HG03064 (cell line): ENCODE data around the gene CDSN.

Experiments used
- ATAC-seq: cut with Tn5 transposase; IDR thresholded peaks from one replicate; pipeline ENCODE4 v1.9.1; 2021; ENCODE audit warnings: low read depth; ENCODE audit not compliant: unreplicated experiment

Gene CDSN

DNA sequence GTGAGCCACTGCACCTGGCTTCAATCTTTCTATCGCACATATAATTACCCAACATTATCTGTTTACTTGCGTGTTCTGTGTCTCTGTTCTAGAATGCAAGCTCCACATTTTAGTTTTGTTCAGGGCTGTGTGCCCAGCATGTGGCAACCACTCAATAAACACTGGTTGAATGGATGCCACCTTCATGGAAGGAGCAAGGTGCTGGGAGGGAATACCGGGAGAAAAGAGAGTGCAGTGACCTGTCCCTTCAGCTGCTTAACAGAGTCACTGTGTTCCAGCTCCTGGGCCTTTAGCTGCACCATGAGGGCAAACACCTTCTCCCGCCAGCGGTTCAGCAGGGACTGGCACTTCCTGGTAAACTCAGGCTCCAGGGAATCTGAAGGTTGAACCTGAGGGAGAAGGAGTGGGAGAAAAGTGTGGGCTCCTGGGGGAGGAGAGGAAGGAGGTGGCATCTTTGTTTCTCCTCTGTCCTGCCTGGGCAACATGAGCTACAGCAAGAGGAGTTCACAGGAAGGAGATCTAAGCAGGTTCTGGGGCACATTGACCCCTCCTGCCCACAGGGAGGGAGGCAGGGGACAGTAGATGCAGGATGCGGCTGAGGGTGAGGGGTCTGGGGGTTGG is 29.7 kb upstream of the CDSN start:
- ATAC-seq = no peak

GRCh38 chr6:31145386-31145785 is 25.1 kb upstream of the CDSN start:
- no peak for ATAC-seq

- no peak for ATAC-seq
Measured at GRCh38 chr6:31144970-31145340, 24.7 kb upstream of the CDSN start.

DNA sequence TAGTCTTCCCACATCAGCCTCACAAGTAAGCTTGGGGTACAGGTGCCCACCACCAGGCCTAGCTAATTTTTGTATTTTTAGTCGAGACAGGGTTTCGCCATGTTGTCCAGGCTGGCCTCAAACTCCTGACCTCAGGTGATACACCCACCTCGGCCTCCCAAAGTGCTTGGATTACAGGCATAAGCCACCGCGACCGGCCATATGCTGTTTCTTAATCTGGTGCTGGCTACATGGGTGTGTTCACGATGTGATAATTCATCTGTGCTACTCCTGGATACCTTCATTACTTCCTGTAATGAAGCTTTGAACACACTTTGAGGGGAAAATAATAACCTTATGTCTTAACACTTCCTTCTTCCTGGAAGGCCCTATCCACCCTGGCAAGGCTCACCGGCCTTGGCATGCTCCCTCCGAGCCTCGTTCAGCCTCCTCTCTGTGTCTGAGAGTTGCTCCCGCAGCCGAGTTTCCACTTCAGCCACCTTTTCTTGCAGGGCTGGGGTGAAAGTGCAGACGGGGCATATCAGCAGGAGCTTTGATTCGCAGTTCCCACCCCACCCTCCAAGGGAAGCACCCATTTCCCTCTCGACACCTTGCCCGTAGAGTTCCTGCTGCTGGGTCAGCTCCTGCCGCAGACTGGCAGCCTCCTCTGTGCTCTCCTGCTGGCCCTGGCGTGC is 24.2 kb upstream of the CDSN start:
- no peak for ATAC-seq

GRCh38 chr6:31143148-31143547 is 22.9 kb upstream of the CDSN start:
- no peak for ATAC-seq

GRCh38 chr6:31142361-31142761 is 22.1 kb upstream of the CDSN start:
- ATAC-seq = no peak

- no peak for ATAC-seq
Measured at GRCh38 chr6:31140643-31141042, 20.4 kb upstream of the CDSN start.

DNA sequence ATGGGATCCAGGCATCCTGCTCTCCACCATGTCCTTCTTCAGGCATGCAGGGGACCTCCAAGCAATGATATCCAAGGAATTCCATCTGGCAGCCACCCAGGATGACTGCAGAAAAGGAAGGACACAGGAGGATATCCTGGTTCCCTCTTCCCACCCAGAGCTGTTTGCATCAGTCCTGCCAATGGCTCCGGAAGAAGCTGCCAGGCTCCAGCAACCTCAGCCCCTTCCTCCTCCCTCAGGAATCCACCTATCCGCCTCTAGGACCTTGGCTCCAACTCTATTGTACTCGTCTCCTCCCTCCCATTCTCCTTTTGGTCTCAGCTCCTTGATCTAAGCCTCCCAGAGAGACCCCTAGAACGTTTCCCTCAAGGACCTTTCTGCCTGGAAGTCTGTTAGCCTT is 19.4 kb upstream of the CDSN start:
- ATAC-seq = no peak

- ATAC-seq = no peak
Measured at GRCh38 chr6:31138982-31139381, 18.7 kb upstream of the CDSN start, which contains the start of gene PSORS1C2. TSS of gene PSORS1C2 (minus strand) at chr6:31139066. CDS start at chr6:31139026, 40 bp downstream.

- no peak for ATAC-seq
Measured at GRCh38 chr6:31135710-31136109, 15.5 kb upstream of the CDSN start.

DNA sequence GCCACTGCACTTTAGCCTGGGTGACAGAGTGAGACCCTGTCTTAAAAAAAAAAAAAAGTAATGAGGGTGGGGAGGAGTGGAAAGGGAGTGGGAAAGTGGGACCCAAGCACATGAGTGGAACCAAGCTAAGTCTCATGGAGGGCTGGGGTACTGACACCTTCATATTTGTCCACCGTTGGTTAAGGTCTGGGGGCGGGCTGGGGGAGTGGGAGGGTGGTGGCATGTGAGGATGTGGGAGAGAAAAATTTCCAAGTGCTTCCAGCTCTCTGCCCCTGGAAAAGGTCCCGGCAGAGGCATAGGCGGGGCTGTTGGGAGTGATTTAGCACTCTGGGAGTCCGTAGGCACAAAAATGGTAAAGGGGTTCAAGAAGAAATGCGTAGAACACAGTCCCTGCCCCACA is 12.6 kb upstream of the CDSN start:
- ATAC-seq = no peak

GRCh38 chr6:31131595-31131994 is 11.3 kb upstream of the CDSN start:
- ATAC-seq = no peak

GRCh38 chr6:31130751-31131150 is 10.5 kb upstream of the CDSN start:
- ATAC-seq = no peak

DNA sequence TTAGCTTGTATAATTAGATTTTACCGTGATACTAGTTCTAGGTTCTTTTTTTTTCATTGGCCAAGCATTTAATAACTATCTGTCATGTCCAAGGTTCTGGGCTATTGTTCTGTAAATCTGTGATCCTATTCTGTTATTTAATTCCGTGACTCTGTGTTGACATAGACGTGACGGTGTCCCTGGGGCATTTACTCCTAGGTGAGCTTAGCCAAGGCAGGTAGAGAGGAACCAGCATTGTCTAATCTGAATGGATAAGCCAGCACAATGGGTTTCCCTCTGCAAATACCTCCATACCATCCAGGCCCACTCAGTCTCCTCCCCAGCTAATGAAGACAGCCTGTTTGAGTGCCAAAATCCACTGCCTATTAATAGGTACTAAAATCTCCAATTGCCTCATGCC is 8.9 kb upstream of the CDSN start:
- ATAC-seq = no peak

- no peak for ATAC-seq
Measured at GRCh38 chr6:31128093-31128676, 7.9 kb upstream of the CDSN start.

DNA sequence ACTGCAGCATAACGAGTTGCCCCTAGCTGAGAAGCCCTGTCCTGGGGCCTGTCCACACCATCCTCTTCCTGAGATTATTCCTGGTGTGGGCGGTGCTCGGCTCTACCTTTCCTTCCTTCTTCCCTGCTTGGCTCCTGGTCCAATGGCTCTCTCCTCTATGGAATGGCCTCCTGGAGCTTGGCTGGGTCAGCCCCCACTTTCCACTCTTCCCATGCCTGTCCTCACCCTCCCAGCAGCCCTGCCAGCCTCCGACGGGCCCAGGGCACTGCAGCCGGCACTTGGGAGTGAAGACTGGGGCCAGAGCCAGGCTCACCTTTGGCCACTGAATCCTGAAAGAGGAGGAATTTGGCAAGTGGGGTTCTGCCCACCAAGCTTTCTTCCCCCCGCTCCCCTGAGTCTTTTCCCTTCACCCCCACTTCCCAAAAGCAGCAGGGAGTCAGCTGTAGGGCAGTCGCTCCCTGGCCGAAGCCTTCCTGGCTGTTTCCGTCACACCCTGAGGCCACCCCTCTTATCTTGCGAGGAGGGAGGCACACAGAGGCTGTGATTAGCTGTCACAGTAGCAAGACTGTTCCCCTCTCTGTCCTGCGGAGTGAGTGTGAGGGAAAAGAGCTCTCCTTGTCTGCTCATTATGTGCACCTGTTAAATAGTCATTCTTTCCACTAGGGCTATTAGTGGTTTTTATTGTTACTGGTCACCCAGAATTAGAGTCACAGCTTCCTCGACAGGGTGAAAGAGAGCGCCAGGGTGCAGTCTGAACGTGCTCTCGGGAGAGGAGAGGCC is 6.3 kb upstream of the CDSN start:
- ATAC-seq = no peak

GRCh38 chr6:31125586-31126363 is 5.5 kb upstream of the CDSN start:
- no peak for ATAC-seq

- ATAC-seq = no peak
Measured at GRCh38 chr6:31125162-31125561, 4.9 kb upstream of the CDSN start.

- no peak for ATAC-seq
Measured at GRCh38 chr6:31122791-31123706, 2.8 kb upstream of the CDSN start.
